HG03571 (cell line): ENCODE measurements around the gene EIF4E1B.

Experiments used
- ATAC-seq: cut with Tn5 transposase; IDR thresholded peaks from one replicate; pipeline ENCODE4 v1.9.1; 2021; ENCODE audit not compliant: unreplicated experiment

The EIF4E1B gene

DNA sequence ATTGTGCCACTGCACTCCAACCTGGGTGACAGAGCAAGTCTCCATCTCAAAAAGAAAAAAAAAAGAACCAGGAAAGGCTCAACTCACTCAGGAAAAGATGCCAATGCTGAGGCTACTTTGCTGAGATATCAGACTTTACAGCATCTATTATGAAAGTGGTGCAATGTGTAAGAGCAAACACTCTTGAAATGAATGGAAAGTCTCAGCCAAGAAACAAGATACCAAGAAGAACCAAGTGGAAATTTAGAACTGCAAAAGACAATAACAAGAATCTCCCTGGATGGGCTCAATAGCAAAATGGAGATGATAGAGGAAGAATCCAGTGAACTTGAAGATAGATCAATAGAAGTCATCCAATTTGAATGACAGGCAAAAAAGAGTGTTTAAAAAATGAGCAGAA, 54.5 kb downstream of the EIF4E1B start:
- no peak for ATAC-seq

DNA sequence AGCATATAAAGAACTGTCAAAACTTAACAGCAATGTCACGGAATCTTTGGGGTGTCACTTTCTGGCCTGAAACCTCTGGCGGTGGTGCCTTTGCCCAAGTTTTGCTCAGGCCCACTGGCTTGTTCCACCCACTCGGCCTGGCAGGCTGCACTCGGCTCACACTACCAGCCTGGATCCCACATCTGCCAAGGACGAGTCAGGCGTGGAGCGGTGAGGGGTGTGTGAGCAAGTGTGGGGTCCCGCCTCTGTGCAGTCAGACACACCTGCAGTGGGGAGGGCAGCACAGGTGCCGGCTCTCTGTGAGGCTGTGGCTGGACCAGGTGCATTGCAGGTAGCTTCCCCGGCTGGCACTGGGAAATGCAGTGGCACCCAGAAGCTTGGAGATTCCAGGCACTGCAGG, 56.8 kb downstream of the EIF4E1B start:
- no peak for ATAC-seq

GRCh38 chr5:176687881-176688280, 57.4 kb downstream of the EIF4E1B start:
- ATAC-seq = no peak

DNA sequence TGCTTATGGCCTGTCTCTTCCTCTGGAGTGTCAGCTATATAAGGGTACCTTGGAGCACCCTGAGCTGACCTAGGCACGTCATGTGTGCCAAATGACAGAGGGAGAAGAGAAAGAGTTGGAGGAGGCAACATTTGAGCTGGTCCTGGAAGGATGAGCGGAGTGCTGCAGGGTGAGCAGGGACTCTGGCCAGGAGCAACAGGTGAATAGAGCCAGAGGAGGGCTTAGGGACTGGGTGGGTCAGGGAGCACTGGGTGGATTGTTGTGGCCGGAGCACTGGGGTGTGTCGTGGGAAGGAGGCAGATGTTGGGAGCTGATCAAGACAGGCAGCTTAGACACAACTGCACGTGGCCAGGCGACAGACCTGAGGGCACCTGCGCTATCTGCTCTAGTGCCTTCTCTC, 60.4 kb downstream of the EIF4E1B start:
- ATAC-seq = no peak

DNA sequence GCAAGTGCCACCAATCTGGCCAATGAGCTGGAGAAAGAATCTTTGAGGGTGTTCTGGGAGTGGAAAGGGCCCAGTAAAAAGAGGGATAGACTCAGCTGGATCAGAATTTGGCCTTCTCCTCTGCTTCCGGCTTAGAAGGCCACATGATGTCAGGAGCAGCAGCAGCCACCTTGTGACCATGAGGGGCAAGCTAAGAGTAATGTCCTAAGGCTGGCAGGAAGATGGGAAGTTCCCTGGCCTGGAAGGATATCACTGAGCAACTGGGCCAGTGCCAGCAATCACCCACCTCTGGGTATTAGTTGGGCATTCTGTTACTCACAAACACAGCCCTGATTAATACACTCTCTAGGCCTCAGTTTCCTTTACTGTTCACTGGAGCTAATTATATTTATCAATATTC, 61.0 kb downstream of the EIF4E1B start:
- no peak for ATAC-seq

- ATAC-seq = no peak
Measured at GRCh38 chr5:176692326-176692725, 61.9 kb downstream of the EIF4E1B start.

- ATAC-seq = no peak
Measured at GRCh38 chr5:176692839-176693476, 62.5 kb downstream of the EIF4E1B start.

DNA sequence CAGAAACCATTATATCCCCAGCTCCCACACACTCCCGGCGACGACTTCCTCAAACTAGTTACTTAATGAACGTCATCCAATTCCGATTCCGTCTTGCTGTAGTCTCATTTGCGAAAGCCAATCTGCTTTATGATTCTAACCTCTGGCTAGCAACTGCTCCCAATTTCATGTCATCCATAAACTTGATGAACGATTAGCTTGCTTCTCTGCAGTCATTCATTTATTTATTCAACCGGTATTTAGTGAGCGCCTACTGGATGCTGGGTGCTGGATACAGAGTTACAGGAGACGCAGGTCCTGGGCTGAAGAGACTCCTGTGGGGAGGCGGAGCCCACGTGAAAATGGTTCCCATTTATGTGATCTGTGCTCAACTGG, 63.0 kb downstream of the EIF4E1B start:
- ATAC-seq = no peak

GRCh38 chr5:176694146-176694545, 63.7 kb downstream of the EIF4E1B start:
- no peak for ATAC-seq

GRCh38 chr5:176694631-176695030, 64.2 kb downstream of the EIF4E1B start:
- ATAC-seq = no peak

GRCh38 chr5:176695073-176695472, 64.6 kb downstream of the EIF4E1B start:
- ATAC-seq = no peak
